Measurements from ENCODE around the gene PPP1R9A. TPM values are rescaled to one million over a fixed set of nuclear protein-coding genes. Genes with fewer than 3 reads are reported as not detected.

Gene PPP1R9A
- total RNA-seq, 1 experiment from 2014 or later: 13.5 TPM

GRCh38 chr7:95035295-95035694, 127.9 kb downstream of the PPP1R9A start (continued):
- no peak for TF ChIP-seq REST (IDR thresholded peaks at IDR 0.05; ENCODE audit: low read depth)
- no peak for TF ChIP-seq ATF3 (IDR thresholded peaks at IDR 0.05)
- no peak for TF ChIP-seq CBX3 (IDR thresholded peaks at IDR 0.05; ENCODE audit: low read depth)
- TF ChIP-seq ELF1 (IDR thresholded peaks at IDR 0.05; ENCODE audit: borderline replicate concordance, low read depth): no peak
- no peak for TF ChIP-seq EGR1 (IDR thresholded peaks at IDR 0.05; ENCODE audit: low read depth)
- no peak for TF ChIP-seq ZNF274 (IDR thresholded peaks at IDR 0.05; ENCODE audit: low read depth, low read length)

GRCh38 chr7:95041031-95041430, 133.6 kb downstream of the PPP1R9A start:
- Histone ChIP-seq H3K9me2 (ENCODE audit: insufficient read depth) (no peaks in the 10 kb centered on the region), H3K4me3 (replicated peaks in 1 of 2; ENCODE audit: low read depth in 1 of 2, low read length in 2 of 2) (no peak overlapping the region), H3K27me3 (ENCODE audit: insufficient read depth, low read length) (no peaks in the 10 kb centered on the region), H3K4me2 (ENCODE audit: low read length) (no peak overlapping the region), H3K9ac (ENCODE audit: low read length) (no peak overlapping the region), H3K79me2 (ENCODE audit: insufficient read depth, low read length) (no peaks in the 10 kb centered on the region), H3K9me3 (ENCODE audit: control insufficient read depth in 1 of 2, insufficient read depth in 1 of 2, low read depth in 1 of 2, low read length in 2 of 2) (no peaks in the 10 kb centered on the region), H3K4me1 (ENCODE audit: control insufficient read depth in 1 of 2, insufficient read depth in 2 of 2, low read length in 2 of 2) (no peaks in the 10 kb centered on the region), H4K20me1 (ENCODE audit: insufficient read depth) (no peaks in the 10 kb centered on the region), H3K36me3 (ENCODE audit: control insufficient read depth in 1 of 2, insufficient read depth in 2 of 2, low read length in 2 of 2) (no peaks in the 10 kb centered on the region), H2AFZ (ENCODE audit: low read depth, low read length, poor library complexity, severe bottlenecking) (no peak overlapping the region), H3K27ac (ENCODE audit: low read depth, low read length) (no peak overlapping the region)
- intact Hi-C loops (cut with micrococcal nuclease): loop anchor here (10.0 kb wide), 1 partner anchor 596 kb away; no protein-coding TSS in a partner anchor
- BruUV-seq (replicated peaks): no TSS peak
- ChIA-PET RAD21 (ENCODE audit: low non-redundant PET in 1 of 2, low total read pairs in 2 of 2, uncharacterized antibody in 2 of 2, unreplicated experiment in 2 of 2) (no interaction called here), CTCF (no interaction called here), POLR2A (no interaction called here)
- no peak for DNase-seq (ENCODE audit: low read depth, low spot score)
- ATAC-seq: no peak
- TF ChIP-seq ZNF274 (IDR thresholded peaks at IDR 0.05; ENCODE audit: low read depth, low read length): no peak
